SK-N-DZ (cell line): Measurements from ENCODE around the gene PLK3.
"Not testable (repeated sequence)": the region's sequence is repeated elsewhere in the genome, so short reads cannot be mapped to it uniquely, and the experiment has no call there.

ENCODE experiments used
- DNase-seq: peaks from one replicate; pipeline ENCODE4 v3.0.0-alpha.2; 2015; ENCODE audit warnings: low spot score

Gene PLK3

DNA sequence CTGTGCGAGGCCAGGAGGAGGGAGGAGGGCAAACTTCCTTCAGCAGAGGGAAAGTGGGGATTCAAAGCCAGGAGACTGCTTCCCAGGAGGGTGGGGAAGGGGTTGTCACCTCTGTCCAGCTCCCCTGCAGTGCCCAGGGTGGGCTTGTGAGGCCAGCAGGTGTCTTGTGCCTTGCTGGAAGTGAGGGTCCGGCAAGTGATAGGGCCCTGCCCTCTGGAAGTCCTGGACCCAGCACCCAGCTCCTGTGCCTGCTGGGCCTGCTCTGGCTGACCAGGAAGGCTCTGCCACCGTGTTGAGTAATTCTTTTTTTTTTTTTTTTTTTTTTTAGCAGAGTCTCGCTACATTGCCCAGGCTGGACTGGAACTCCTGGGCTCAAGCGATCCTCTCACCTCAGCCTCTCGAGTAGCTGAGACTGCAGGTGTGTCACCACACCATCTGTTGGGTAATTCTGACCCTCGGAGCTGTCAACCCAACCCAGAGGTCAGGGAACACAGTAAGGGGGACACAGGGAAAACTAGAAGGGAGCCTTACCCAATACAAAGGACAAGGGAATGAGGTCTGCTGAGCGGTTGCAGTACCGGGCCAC, 13.2 kb upstream of the PLK3 start:
- no peak for DNase-seq

DNA sequence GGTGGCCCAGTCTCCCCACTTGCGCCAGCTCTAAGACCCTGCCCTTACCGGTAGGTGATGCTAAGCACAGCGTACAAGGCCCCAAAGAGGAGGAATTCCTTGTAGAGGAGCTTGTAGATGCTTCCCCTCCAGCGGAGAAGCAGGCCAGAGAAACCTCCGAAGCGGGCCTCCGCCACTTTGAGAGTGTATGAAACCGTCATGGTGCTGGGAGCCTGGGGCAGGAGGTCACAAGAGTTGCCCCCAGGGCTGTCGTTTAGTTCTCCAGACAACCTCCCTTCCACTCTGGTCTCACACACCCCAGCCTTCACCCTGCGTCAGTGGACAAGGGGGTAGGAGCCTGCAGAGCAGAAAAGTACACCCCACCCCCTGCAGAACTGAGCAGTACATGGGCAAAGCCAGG, 12.7 kb upstream of the PLK3 start:
- DNase-seq: no peak

DNA sequence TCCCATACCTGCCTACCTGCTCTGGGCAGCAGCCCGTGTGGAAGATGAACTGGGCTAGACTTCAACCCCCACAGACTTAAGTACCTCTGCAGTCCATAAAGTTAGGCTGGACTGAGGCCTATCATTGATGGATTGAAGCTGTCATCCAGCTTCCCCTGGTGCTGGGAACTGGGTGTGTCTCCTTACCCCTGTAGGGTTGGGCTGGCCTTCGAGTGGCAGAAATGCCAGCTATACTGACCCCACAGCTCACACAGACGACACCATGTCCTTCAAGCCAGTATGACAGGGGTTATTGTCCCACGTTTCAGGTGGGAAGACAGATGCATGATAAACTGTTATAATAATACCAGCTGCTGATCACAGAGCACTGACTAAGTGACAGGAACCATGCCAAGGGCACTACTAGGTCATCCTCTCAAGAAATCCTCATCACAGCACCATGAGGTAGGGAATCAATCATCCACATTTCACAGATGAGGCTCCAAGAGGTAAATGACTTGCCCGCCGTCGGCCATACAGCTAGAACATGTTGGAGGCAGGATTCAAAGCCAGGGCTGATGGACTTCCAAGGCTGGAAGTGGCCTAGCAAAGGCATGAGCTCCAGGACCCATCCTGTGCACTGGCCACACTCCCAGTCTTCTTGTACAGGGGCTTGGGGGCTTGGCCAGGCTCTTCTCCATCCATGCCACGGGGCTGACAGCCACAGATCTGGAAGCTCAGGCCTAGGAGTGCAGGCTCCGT, 11.9 kb upstream of the PLK3 start, which contains the start of gene BEST4:
Gene BEST4, minus strand, starts transcription at position 51 of the 741 bp plus-strand sequence. CDS start 465 bp downstream, outside the sequence.
- DNase-seq: no peak

DNA sequence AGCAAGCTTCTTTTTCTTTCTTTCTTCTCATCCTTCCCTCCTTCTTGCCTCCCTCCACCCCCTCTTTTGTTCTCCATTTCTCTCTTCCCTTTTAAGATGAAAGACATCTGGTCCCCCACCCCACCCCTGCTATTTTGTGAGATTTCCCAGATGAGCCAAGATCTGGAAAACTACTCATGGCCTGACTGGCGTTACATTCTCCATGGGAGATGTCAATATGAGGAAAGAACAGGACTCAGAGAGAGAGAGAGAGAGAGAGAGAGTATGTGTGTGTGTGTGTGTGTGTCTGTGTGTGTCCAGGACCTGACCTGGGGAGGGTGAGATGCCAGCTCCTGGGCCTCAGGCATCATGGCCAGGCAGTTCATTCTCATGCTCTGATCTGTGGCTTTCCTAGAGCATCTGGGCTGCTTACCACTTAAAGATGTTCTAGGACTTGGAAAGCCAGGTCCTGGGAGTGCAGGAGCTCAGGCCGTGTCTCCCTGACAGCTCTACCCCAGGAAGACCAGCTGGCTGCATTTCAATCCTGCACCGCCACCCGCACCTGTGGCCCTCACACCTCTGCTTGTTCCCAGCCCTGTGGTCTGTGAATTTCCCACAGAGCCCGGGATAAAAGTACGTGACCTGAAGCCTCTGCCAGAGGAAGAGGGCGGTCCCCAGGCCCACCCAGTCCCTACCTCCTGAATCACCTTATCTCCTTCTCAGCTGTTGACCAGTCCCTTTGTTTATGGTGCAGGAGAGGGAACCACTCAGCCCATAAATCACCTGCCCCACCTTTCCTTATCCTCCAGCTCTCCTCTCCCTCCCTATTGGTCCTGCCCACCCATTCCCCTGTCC, 9.0 kb upstream of the PLK3 start:
- no peak for DNase-seq

DNA sequence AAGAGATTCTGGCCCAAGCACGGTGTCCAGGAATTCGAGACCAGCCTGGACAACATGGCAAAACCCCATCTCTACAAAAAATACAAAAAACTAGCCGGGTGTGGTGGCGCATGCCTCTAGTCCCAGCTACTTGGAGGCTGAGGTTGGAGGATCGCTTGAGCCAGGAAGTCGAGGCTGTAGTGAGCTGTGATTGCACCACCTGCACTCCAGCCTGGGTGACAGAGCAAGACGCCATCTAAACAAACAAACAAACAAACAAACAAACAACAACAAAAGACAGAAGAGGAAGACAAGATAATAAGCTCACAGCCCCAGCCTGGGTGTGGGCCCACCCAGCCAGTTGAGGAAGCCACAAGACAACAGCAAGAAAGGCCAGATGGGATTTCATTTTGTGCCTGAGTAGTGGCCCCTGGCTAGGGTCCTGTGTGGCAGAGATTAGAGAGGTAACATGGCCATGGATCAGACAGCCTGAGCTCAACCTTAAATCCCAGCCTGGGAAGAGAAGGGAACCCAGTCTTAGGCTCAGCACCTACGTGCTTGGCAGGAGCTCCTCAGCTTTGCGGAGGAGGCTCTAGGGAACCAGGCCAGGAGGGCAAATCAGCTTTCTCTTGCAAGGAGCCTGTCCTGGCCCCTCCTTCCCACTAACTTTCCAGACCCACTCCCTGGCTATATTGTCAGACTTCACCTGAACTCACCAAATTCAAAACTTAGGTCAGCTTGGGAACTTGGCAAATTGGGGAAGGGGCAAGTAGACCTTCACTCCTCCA, 7.3 kb upstream of the PLK3 start:
- DNase-seq: no peak

DNA sequence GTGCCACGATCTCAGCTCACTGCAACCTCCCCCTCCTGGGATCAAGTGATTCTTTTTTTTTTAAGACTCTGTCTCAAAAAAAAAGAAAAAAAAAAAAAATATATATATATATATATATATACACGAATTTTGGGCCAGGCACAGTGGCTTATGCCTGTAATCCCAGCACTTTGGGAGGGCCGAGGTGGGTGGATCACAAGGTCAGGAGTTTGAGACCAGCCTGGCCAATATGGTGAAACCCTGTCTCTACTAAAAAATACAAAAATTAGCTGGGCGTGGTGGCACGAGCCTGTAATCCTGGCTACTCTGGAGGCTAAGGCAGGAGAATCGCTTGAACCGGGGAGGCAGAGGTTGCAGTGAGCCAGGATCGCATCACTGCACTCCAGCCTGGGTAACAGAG, 2.3 kb upstream of the PLK3 start:
- not testable (repeated sequence) for DNase-seq

DNA sequence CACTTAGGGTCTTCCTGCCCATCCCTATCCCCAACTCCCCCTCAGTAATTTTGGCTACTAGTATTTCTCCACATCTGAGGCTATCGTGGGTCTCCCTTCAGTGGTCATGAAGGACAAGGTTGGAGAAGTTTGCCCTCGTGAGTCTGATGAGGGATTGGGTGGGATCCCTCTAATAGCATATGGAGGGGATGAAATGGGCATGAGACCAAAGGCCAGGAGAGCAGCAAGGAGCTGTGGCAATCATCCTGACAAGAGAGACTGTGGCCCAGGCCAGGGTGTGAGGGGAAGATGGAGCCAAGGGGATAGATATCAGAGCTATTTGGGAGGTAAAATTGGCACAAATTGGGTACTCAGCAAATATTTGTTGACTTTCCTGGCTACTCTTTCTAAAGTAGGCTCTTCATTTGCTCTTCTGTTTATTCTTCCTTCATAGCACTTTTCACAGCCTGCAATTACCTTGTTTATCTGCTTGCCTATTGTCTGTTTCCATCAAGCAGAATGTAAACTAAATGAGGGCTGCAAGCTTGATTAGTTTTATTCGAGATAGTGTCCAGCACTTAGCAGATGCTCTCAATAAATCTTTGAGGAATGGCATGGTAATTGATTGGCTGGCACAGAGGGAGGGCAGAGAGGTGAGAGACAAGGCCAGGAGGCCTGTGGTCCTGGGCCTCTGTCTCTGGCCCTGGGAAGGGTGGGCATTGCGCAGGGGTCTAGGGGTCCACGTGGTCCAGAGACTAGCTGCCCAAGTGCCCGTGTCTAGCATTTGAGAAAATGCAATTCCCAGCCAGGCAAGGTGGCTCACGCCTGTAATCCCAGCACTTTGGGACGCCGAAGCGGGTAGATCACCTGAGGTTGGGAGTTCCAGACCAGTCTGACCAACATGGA, 1.5 kb upstream of the PLK3 start:
- no peak for DNase-seq

DNA sequence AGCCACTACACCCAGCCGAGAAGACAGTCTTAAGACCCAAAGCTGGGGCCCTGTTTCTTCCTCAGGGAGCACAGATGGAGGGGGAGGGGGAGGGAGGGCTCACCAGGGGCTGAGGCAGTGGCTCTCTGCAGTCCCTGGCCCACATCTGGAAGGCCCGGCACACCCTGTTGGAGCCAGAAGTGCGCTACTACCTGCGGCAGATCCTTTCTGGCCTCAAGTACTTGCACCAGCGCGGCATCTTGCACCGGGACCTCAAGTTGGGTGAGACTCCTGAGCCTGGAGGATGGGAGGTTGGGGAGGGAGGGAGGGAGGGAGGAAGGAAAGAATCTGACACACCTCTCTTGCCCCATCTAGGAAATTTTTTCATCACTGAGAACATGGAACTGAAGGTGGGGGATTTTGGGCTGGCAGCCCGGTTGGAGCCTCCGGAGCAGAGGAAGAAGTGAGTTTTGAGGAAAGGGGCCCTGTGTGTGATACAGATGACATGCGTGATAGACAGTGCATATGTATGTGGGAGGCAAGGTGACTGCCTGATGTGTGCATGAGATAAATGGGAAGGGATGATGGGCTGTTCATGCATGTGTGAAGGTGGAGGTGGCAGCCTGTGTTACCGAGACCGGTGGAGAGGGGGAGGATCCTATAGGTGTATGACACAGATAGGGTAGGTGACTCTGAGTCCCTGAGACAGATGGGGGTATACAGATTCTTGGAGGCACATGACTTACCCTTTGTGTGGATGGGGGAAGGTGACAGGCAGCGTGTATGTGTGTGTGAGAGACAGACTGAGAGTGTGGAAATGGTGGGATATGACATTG, 1.5 kb downstream of the PLK3 start:
- no peak for DNase-seq

DNA sequence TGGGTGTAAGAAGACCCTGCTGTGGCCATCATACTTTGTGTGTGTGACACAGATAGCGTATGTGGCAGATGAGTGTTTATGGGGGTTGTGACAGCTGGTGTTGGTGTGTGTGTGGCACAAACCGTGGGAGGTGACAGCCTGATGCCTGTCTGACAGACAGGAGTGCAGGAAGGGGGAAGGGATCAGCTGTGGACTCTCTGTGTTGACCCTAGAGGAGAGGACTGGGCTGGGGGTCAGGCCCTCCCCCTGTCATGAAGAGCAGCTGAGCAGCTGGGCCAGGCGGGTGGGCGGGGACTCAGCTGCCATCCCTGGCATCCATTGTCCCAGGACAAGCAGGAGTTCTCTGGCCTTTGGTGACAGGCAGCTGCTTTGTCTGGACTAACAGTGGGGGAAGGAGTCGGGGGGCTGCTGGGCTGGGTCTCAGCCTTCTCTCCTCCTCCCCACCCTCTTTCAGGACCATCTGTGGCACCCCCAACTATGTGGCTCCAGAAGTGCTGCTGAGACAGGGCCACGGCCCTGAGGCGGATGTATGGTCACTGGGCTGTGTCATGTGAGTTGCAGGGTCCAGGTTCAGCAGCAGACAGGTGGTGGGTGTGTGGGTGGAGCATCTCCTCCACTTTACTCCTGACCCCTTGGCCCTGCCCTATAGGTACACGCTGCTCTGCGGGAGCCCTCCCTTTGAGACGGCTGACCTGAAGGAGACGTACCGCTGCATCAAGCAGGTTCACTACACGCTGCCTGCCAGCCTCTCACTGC, 2.3 kb downstream of the PLK3 start:
- no peak for DNase-seq

DNA sequence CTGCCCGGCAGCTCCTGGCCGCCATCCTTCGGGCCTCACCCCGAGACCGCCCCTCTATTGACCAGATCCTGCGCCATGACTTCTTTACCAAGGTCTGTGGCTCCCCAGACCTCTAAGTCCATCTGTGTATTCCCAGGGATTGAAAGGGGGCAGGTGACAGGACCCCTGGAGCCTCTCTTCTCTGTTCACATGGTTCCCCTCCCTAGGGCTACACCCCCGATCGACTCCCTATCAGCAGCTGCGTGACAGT, 2.8 kb downstream of the PLK3 start:
- DNase-seq: no peak

DNA sequence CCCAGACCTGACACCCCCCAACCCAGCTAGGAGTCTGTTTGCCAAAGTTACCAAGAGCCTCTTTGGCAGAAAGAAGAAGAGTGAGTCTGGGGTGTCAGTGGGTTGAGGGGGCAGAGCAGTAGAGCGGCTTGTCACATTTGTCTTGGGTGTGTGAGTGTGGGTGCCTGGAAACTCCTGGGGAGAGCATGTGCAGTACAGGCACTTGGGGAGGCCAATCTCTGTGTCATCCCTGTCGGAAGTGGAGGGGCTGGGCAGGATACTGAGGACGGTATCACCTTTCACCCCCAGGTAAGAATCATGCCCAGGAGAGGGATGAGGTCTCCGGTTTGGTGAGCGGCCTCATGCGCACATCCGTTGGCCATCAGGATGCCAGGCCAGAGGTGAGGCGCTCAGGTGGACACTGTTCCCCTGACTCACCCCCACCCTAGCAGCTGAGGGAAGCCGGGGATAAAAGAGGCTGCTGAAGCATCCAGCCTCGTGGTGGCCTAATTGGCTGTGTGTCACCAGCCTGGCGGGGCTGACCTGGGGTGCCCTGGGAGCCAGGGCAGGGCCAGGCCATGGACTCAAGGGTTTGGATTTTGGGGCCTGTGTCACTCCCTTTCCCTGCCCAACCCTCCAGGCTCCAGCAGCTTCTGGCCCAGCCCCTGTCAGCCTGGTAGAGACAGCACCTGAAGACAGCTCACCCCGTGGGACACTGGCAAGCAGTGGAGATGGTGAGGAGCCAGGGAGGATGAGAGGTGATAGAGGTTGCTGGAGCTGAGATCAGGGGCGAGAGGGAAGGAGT, 3.3 kb downstream of the PLK3 start:
- no peak for DNase-seq

DNA sequence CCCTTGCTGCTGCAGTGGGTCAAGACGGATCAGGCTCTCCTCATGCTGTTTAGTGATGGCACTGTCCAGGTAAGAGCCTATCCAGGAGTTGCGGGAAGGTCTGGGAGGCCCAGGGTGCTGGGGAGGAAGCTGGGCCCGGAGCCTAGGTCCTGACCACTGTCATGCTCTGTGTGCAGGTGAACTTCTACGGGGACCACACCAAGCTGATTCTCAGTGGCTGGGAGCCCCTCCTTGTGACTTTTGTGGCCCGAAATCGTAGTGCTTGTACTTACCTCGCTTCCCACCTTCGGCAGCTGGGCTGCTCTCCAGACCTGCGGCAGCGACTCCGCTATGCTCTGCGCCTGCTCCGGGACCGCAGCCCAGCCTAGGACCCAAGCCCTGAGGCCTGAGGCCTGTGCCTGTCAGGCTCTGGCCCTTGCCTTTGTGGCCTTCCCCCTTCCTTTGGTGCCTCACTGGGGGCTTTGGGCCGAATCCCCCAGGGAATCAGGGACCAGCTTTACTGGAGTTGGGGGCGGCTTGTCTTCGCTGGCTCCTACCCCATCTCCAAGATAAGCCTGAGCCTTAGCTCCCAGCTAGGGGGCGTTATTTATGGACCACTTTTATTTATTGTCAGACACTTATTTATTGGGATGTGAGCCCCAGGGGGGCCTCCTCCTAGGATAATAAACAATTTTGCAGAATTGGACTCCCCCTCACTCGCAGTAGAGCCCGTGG, 5.3 kb downstream of the PLK3 start:
- DNase-seq: no peak

DNA sequence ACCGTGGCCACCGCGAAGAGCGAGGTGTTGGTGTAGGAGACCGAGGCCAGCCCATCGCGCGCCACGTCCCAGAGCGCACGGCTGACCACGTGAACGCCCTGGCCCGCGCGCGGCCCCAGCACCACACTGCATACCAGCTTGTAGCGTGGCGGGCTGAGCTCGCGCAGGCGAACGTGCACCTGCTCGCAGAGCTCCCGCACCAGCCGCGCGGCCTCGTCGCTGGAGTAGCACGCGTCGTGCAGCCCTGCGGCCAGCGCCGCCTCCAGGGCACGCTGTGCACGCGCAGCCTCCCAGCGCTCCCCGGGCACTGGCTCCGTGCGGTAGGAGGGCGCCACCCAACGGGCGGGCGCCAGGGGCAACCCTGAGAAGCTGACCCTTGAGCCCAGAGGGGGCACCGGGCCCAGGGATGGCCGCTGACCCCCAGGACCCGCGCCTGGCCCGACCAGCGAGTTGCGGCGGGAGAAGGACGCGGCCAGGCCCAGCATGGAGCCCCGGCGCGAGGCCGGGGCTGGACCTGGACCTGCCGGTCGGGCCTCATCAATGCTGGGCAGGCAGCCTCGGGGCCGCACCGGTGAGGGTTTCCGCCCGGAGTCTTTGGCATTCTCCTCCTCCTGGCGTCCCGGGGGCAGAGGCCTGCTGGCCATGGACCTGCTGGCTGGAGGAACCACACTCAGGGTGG, 6.0 kb downstream of the PLK3 start:
- DNase-seq: no peak

DNA sequence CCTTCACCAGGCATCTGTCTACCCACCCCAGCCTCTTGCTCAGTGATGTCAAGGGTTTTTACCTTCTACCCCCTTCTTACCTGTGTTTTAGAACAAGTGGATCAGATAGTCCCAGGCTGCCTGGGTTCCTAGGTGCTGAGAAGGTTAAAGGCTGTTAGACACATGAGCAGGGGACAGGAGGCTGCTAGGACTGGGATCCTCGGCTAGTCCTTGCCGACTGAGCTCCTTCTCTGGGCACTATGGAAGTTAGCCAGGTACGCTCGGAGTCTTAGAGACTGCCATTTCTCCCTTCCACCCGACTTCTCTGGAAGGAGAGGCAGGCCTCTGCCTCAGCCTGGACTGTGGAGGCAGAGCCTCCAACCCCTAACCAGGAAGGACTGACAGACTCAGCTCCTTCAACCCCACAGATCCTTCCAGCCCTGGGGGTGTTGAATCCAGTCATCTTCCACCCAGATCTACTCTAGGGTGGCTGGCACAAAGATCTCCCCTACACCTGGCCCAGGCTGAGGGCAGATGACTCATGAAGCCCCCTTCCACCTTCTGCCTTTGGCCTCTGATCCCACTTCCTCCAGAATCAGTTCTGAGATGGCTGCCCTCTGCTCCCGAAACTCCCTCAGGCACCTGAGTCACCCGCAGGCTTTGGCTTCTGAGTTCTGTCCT, 6.7 kb downstream of the PLK3 start, which contains the start of gene DYNLT4:
Gene DYNLT4, minus strand, starts transcription at position 648 of the 660 bp plus-strand sequence. CDS start 683 bp downstream, outside the sequence.
- DNase-seq: no peak

DNA sequence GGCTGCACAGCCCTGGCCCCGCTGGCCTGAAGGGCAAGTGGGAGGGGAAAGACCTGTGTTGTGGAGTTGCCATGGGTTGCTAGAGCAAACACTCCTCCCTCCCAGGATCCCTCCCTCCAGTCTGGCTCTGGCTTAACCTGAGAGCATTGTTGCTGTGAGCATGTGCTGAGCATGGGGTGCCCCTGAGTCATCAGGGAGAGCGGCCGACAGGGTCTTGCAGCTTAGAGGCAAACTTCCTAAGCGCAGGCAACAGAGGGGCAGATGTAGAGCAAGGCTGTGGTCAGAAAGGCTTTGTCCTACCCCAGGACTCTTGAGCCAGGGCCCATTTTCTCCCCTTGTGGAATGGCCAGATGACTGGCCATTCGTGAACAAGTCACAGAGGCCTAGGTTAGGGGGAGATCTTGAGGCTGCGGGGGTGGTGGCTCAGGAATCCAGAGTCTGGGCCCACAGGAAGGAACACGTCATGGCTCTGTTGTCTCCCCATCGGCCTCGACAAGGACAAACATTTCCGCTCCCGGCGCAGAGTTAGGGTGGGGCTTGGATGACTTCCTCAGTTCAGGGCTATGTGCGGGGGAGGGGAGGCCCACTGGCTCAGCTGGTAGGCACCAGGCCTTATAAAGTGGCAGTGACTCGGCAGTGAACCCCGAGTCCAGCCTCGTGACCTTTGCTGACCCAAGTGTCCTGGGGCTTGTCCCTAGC, 7.3 kb downstream of the PLK3 start:
- DNase-seq: no peak
